CD4-positive, alpha-beta T cell treated with Interleukin-2 at 100 ng/mL for 4 hours (primary cell): ENCODE data around the gene UBASH3A.
"Not testable (repeated sequence)": the region's sequence is repeated elsewhere in the genome, so short reads cannot be mapped to it uniquely, and the experiment has no call there.

Source experiments
- DNase-seq: peaks from one replicate; pipeline ENCODE4 v3.0.0-alpha.2; 2020; ENCODE audit warnings: low spot score

Gene UBASH3A

GRCh38 chr21:42390696-42391095 lies 13.0 kb upstream of the UBASH3A start:
- DNase-seq, result no peak

- no peak for DNase-seq
These were observed 12.4 kb upstream of the UBASH3A start for GRCh38 chr21:42391297-42391696.

GRCh38 chr21:42392731-42393442 lies 10.8 kb upstream of the UBASH3A start:
- peak; percentile 57 for DNase-seq

- DNase-seq, result no peak
These were observed 10.2 kb upstream of the UBASH3A start for GRCh38 chr21:42393443-42393950.

- DNase-seq, result no peak
These were observed 8.4 kb upstream of the UBASH3A start for GRCh38 chr21:42395302-42395701.

GRCh38 chr21:42395905-42396651 lies 7.6 kb upstream of the UBASH3A start, which contains the start of gene TMPRSS3:
TMPRSS3 (minus strand) TSS chr21:42396052; CDS start chr21:42395417, 635 bp downstream.
- DNase-seq, result no peak

- DNase-seq, result no peak
These were observed 6.6 kb upstream of the UBASH3A start for GRCh38 chr21:42396799-42397745.

GRCh38 chr21:42397746-42398394 lies 5.8 kb upstream of the UBASH3A start:
- no peak for DNase-seq

GRCh38 chr21:42398436-42399028 lies 5.2 kb upstream of the UBASH3A start:
- DNase-seq, result no peak

GRCh38 chr21:42400525-42400924 lies 3.2 kb upstream of the UBASH3A start:
- peak; percentile 39 for DNase-seq

- DNase-seq, result no peak
These were observed 2.5 kb upstream of the UBASH3A start for GRCh38 chr21:42401154-42401553.

- no peak for DNase-seq
These were observed 1.9 kb upstream of the UBASH3A start for GRCh38 chr21:42401820-42402251.

GRCh38 chr21:42404539-42404938 lies 837 bp downstream of the UBASH3A start:
- DNase-seq, result no peak

GRCh38 chr21:42405064-42406013 lies 1.6 kb downstream of the UBASH3A start:
- DNase-seq, result no peak

- DNase-seq, result peak; percentile 56
These were observed 2.5 kb downstream of the UBASH3A start for GRCh38 chr21:42406201-42406621.

- DNase-seq, result no peak
These were observed 3.2 kb downstream of the UBASH3A start for GRCh38 chr21:42406866-42407265.

GRCh38 chr21:42407476-42407875 lies 3.8 kb downstream of the UBASH3A start:
- no peak for DNase-seq

- not testable (repeated sequence) for DNase-seq
These were observed 5.0 kb downstream of the UBASH3A start for GRCh38 chr21:42408718-42409117.

GRCh38 chr21:42409366-42409765 lies 5.7 kb downstream of the UBASH3A start:
- no peak for DNase-seq
